Measurements from ENCODE around the gene TRA2B.

Gene TRA2B

GRCh38 chr3:185930393-185931107, 7.3 kb downstream of the TRA2B start:
- in situ Hi-C loops (cut with MboI; ENCODE audit: low pct_unique_long_range_greater_than_20kb, low sequenced_read_pairs, unreplicated experiment): no loop called here
- no peak for DNase-seq (ENCODE audit: low spot score)
- no peak for TF ChIP-seq CTCF (IDR thresholded peaks at IDR 0.05; ENCODE audit: extremely low read depth, insufficient read depth, missing control alignments)

GRCh38 chr3:185929192-185930151, 8.3 kb downstream of the TRA2B start:
- in situ Hi-C loops (cut with MboI; ENCODE audit: low pct_unique_long_range_greater_than_20kb, low sequenced_read_pairs, unreplicated experiment): no loop called here
- DNase-seq (ENCODE audit: low spot score): no peak
- no peak for TF ChIP-seq CTCF (IDR thresholded peaks at IDR 0.05; ENCODE audit: extremely low read depth, insufficient read depth, missing control alignments)

DNA sequence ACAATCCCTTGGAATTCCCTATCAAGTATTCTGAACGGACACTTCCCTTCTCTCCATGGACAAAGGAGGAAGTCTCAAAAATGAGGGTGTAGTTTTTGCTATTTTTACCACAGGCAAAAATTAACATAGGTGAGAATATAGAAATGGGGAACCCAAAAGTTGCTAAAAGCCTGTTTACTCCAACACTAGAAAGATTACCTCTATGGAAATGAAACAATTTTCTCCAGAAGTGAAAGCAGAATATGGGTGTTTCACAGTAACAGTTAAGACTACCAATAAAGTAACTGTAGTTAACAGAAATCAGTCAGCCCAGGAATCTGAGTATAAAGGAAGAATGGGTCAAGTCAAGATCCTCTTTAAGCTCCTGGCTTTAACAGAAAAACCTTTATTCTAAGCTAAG, 9.3 kb downstream of the TRA2B start:
- no peak for DNase-seq (ENCODE audit: low spot score)
- in situ Hi-C loops (cut with MboI; ENCODE audit: low pct_unique_long_range_greater_than_20kb, low sequenced_read_pairs, unreplicated experiment): no loop called here
- TF ChIP-seq CTCF (IDR thresholded peaks at IDR 0.05; ENCODE audit: extremely low read depth, insufficient read depth, missing control alignments): no peak

DNA sequence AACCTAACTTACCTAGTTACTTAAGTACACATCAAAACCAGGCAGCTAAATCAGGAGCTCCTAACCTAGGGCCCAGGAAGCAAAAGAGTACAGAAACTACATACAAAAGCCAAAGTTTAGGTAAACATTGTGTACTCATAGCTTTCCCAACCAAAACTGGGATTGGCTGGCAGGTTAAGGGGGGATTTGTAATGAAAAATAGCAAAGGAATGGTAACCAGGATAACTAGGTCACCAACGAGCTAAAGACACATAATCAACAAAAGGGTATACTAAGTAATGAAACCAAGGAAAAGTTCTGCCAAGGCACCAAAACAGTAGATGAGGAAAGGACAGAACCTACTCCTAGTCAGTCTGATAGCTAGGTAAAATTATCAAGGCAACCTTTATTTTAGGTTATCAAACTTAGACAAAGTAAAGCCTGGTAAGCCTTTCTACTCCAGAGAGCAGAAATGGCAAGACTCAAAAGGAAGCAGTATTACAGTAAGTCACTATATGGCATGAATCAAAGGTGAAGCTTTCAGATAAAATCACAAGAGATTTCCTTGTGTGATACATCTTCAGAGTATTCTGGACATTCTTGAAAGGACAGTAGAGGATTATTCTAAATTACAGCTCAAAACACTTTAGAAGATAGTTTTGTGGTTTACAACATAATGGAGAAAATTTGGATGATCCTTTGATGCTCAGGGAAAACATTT, 10.2 kb downstream of the TRA2B start:
- TF ChIP-seq CTCF (IDR thresholded peaks at IDR 0.05; ENCODE audit: extremely low read depth, insufficient read depth, missing control alignments): no peak
- in situ Hi-C loops (cut with MboI; ENCODE audit: low pct_unique_long_range_greater_than_20kb, low sequenced_read_pairs, unreplicated experiment): no loop called here

DNA sequence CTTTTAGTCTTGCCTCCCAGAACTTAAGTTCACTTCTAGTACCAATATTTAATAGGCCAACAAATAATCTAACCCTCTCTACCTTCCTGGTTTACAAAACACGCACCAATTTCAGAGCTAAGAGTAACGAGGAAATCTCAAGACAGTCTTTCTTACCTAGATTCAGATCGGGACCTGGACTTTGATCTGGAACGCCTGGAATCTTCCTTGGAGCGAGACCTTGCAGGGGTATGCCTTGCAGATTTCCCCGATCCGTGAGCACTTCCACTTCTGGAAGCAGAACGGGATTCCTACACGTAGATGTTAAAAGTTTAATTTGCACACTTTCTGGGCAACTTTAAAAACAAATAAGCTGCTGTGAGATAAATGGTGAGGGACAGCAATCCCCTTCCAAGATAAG, 11.4 kb downstream of the TRA2B start:
- no peak for TF ChIP-seq CTCF (IDR thresholded peaks at IDR 0.05; ENCODE audit: extremely low read depth, insufficient read depth, missing control alignments)
- in situ Hi-C loops (cut with MboI; ENCODE audit: low pct_unique_long_range_greater_than_20kb, low sequenced_read_pairs, unreplicated experiment): no loop called here

More for the DNA sequence above, 10.2 kb downstream of the TRA2B start:
- DNase-seq (ENCODE audit: low spot score): no peak

DNA sequence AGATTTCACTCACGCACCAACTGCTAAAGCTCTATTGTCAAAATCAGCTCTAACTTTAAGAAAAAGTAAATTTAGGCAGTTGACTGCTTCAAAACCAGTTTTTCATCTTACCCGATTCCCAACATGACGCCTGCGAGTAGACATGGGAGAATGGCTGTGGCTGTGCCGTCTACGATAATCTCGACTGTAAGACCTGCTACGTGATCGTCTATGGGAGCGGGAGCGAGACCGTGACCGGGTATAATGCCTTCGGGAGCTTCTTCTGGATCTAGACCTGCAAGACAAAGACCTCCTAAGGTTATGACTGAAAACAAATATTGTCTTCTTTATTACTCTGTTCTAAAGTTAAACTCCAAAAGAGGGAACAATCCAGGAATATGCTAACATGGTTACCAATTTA, 12.5 kb downstream of the TRA2B start:
- no peak for TF ChIP-seq CTCF (IDR thresholded peaks at IDR 0.05; ENCODE audit: extremely low read depth, insufficient read depth, missing control alignments)
- in situ Hi-C loops (cut with MboI; ENCODE audit: low pct_unique_long_range_greater_than_20kb, low sequenced_read_pairs, unreplicated experiment): no loop called here
- DNase-seq (ENCODE audit: low spot score): no peak

More for the DNA sequence above, 11.4 kb downstream of the TRA2B start:
- no peak for DNase-seq (ENCODE audit: low spot score)
